HCT116 (cell line): Measurements from ENCODE around the gene CGB1. TPM values are rescaled to one million over a fixed set of nuclear protein-coding genes. Genes with fewer than 3 reads are reported as not detected.

Experiments
- ATAC-seq: fragments of 200-7000 bp; cut with Tn5 transposase; 2 replicates; pipeline ENCODE4 v1.9.1; 2020; ENCODE audit warnings: mild to moderate bottlenecking, moderate library complexity
- BruUV-seq: library from RNA; stranded (reverse); fragments of 400-500 nt; replicated peaks from 2 replicates; lab custom pipeline; 2021; lab: Mats Ljungman, UMichigan
- CTCF ChIA-PET: fragments of 300-600 bp; sonication (Branson Sonifier 250); formaldehyde crosslinking; loops from one replicate; lab custom pipeline; 2021; ENCODE audit warnings: antibody characterized with exemption; lab: Charles Lee
- POLR2A ChIA-PET: fragments of 300-600, 350-600 bp; sonication (Branson Sonifier 250); formaldehyde crosslinking; loops from one replicate; lab custom pipeline; 2021; ENCODE audit warnings: antibody characterized with exemption; lab: Charles Lee
- RAD21 ChIA-PET, 2 experiments: fragments of 300-600 bp; sonication (Branson Sonifier 250); formaldehyde crosslinking; loops; one replicate each; lab custom pipeline; 2023; ENCODE audit warnings: low total read pairs in 2 of 2; ENCODE audit not compliant: uncharacterized antibody in 2 of 2, unreplicated experiment in 2 of 2, low non-redundant PET in 1 of 2; lab: Charles Lee
- DNase-seq: peaks from one replicate; pipeline ENCODE4 v3.0.0-alpha.2; 2010; ENCODE audit warnings: low read depth, low spot score
- H2AFZ ChIP-seq: fragments of 200-600 bp; shearing (Covaris generic), sonication (generic); 2 replicates; pipeline ENCODE4 v1.6.1; 2017; ENCODE audit warnings: low read depth, mixed run types, mixed read lengths, antibody characterized with exemption, low read length; ENCODE audit not compliant: poor library complexity, severe bottlenecking
- H3K27ac ChIP-seq: 2 replicates; pipeline ENCODE4 v1.5.1; 2012; ENCODE audit warnings: low read depth, low read length
- H3K27me3 ChIP-seq: fragments of 200-600 bp; sonication (generic); 2 replicates; pipeline ENCODE4 v1.6.1; 2016; ENCODE audit warnings: mixed run types, low read length, mixed read lengths; ENCODE audit not compliant: insufficient read depth
- H3K36me3 ChIP-seq, 2 experiments: fragments of 200-500 bp in 1 of 2; fragments of 200-600 bp in 1 of 2; sonication (Bioruptor generic) in 1 of 2; sonication (generic) in 1 of 2; 2 replicates each; pipeline versions ENCODE4 v1.5.1 to v1.6.1; 2014 to 2016; ENCODE audit warnings: low read length in 2 of 2, inconsistent platforms in 1 of 2, mixed read lengths in 1 of 2, mixed run types in 1 of 2; ENCODE audit not compliant: insufficient read depth in 2 of 2, control insufficient read depth in 1 of 2
- H3K4me1 ChIP-seq, 2 experiments: fragments of 200-600 bp in 1 of 2; sonication (generic) in 1 of 2; 2 replicates each; pipeline versions ENCODE4 v1.5.1 to v1.6.1; 2012 to 2017; ENCODE audit warnings: low read length in 2 of 2, inconsistent platforms in 1 of 2, mild to moderate bottlenecking in 1 of 2, mixed read lengths in 1 of 2, mixed run types in 1 of 2, moderate library complexity in 1 of 2; ENCODE audit not compliant: insufficient read depth in 2 of 2, control insufficient read depth in 1 of 2
- H3K4me2 ChIP-seq: fragments of 200-600 bp; sonication (generic); 2 replicates; pipeline ENCODE4 v1.6.1; 2017; ENCODE audit warnings: mixed run types, low read length, mixed read lengths
- H3K4me3 ChIP-seq, 2 experiments: fragments of 200-600 bp in 1 of 2; sonication (generic) in 1 of 2; replicated peaks in 1 of 2; 2 replicates each; pipeline ENCODE4 v1.5.1; 2011 to 2016; ENCODE audit warnings: low read length in 2 of 2, control low read depth in 1 of 2, low read depth in 1 of 2, mild to moderate bottlenecking in 1 of 2, mixed read lengths in 1 of 2, mixed run types in 1 of 2
- H3K79me2 ChIP-seq: fragments of 200-600 bp; sonication (generic); 2 replicates; pipeline ENCODE4 v1.6.1; 2017; ENCODE audit warnings: mild to moderate bottlenecking, mixed run types, low read length, moderate library complexity, mixed read lengths; ENCODE audit not compliant: insufficient read depth
- H3K9ac ChIP-seq: fragments of 200-600 bp; sonication (generic); 2 replicates; pipeline ENCODE4 v1.6.1; 2016; ENCODE audit warnings: low read length, mixed read lengths
- H3K9me2 ChIP-seq: fragments of 200-600 bp; sonication (generic), shearing (Covaris generic); 2 replicates; pipeline ENCODE4 v1.6.1; 2017; ENCODE audit warnings: mixed run types, mild to moderate bottlenecking, moderate library complexity; ENCODE audit not compliant: insufficient read depth
- H3K9me3 ChIP-seq, 2 experiments: fragments of 200-500 bp in 1 of 2; fragments of 200-600 bp in 1 of 2; sonication (Bioruptor generic) in 1 of 2; sonication (generic) in 1 of 2; 2 replicates each; pipeline ENCODE4 v1.6.1; 2014 to 2017; ENCODE audit warnings: low read length in 2 of 2, mixed read lengths in 2 of 2, inconsistent platforms in 1 of 2, low read depth in 1 of 2, mild to moderate bottlenecking in 1 of 2, mixed run types in 1 of 2, moderate library complexity in 1 of 2; ENCODE audit not compliant: control insufficient read depth in 1 of 2, insufficient read depth in 1 of 2
- H4K20me1 ChIP-seq: fragments of 200-600 bp; sonication (generic), shearing (Covaris generic); 2 replicates; pipeline ENCODE4 v1.6.1; 2017; ENCODE audit warnings: mixed run types, mild to moderate bottlenecking, moderate library complexity; ENCODE audit not compliant: insufficient read depth
- EGR1 ChIP-seq: IDR thresholded peaks from 2 replicates; pipeline ENCODE4 v1.6.1; 2012; ENCODE audit warnings: low read depth
- ELF1 ChIP-seq: IDR thresholded peaks from 2 replicates; pipeline ENCODE4 v1.6.1; 2012; ENCODE audit warnings: low read depth, borderline replicate concordance
- EZH2phosphoT487 ChIP-seq: fragments of 200-600 bp; IDR thresholded peaks from 2 replicates; pipeline ENCODE4 v1.6.1; 2018; ENCODE audit warnings: antibody characterized with exemption, borderline replicate concordance
- FOSL1 ChIP-seq: IDR thresholded peaks from 2 replicates; pipeline ENCODE4 v1.6.1; 2012; ENCODE audit warnings: low read depth
- POLR2A ChIP-seq: IDR thresholded peaks from 2 replicates; pipeline ENCODE4 v1.7.0; 2011; ENCODE audit warnings: borderline replicate concordance; ENCODE audit not compliant: insufficient read depth, insufficient read length; ENCODE audit errors: extremely low read depth
- RAD21 ChIP-seq: IDR thresholded peaks from 2 replicates; pipeline ENCODE4 v1.6.1; 2012; ENCODE audit warnings: low read depth, mild to moderate bottlenecking
- TCF7L2 ChIP-seq: IDR thresholded peaks from 2 replicates; pipeline ENCODE4 v1.7.0; 2011; ENCODE audit warnings: borderline replicate concordance, inconsistent platforms; ENCODE audit not compliant: insufficient read depth, insufficient read length; ENCODE audit errors: extremely low read depth
- YY1 ChIP-seq: IDR thresholded peaks from 2 replicates; pipeline ENCODE4 v1.6.1; 2011; ENCODE audit warnings: low read length, low read depth, moderate library complexity, mild to moderate bottlenecking; ENCODE audit not compliant: insufficient replicate concordance; ENCODE audit errors: extremely low read depth
- ZNF274 ChIP-seq: fragments of 200-500 bp; sonication (Bioruptor generic); IDR thresholded peaks from 2 replicates; pipeline ENCODE4 v1.6.1; 2014; ENCODE audit warnings: mild to moderate bottlenecking, low read depth, low read length, inconsistent platforms
- intact Hi-C: fragments of 100-400 bp; cut with micrococcal nuclease; formaldehyde crosslinking; loops from 2 replicates; pipeline ENCODE4 v1.10.0; 2022
- total RNA-seq: library from RNA; stranded (reverse); gene quantifications from one replicate; pipeline ENCODE4 v1.2.1, GENCODE V29; 2021; ENCODE audit not compliant: unreplicated experiment
- TF ChIP-seq, protein P1 (sequence below): IDR thresholded peaks from 2 replicates; pipeline ENCODE4 v1.6.1; 2012
- TF ChIP-seq, protein P2 (sequence below): IDR thresholded peaks from 2 replicates; pipeline ENCODE4 v1.6.1; 2012
- TF ChIP-seq, protein P3 (sequence below), 3 experiments: fragments of 200-600 bp in 1 of 3; sonication (generic) in 1 of 3; IDR thresholded peaks in 2 of 3; conservative IDR thresholded peaks in 1 of 3; 2 replicates each; pipeline ENCODE4 v1.5.1; 2012 to 2017; ENCODE audit warnings: low read depth in 2 of 3, low read length in 2 of 3, antibody characterized with exemption in 1 of 3, borderline replicate concordance in 1 of 3, control low read depth in 1 of 3, mild to moderate bottlenecking in 1 of 3, mixed read lengths in 1 of 3, mixed run types in 1 of 3, moderate library complexity in 1 of 3; ENCODE audit not compliant: insufficient read depth in 1 of 3

CGB1 gene
- total RNA-seq, 1 experiment from 2014 or later, result 0.76 TPM

DNA sequence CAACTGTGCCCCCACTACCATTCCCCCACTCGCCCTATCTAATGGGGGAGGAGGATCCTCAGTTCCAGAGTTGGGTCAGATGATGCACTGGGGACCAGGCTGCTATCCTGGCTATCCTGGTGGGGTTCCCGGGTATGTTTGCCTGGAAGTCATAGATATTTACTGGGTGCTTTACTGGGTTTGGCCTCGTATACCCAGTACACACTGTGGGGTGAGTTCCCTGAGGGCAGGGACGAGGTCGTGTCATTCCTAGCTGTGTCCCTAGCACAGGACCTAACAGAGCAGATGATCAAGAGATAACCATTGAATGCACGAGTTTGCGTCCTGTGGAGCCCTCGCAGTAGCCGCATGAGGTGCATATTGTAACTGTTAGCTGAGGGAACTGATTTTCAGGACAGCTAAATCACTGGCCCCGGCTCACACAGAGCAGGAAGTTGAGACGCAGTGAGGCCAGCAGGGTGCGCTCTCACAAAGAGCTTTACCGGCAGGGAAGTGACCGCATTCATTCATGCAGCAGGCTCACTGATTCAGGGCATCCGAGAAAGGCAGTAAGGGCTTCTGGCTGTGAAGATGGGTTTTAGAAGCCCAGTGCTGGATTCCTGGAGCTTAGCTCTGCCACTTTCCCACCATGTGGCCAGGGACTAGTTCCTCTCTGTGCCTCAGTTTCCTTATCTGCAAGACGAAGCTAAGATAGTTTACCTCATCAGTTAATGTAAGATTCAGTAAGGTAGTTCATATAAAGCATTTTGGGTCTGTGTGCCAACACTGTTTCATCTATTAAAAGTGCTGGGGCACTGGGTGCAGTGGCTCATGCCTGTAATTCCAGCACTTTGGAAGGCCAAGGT is 37.0 kb downstream of the CGB1 start:
- no TSS peak for BruUV-seq
- H3K36me3 ChIP-seq, result peaks cover 20 to 40% of the 10 kb centered on the region in 2 experiments; a peak in 3 of 4 replicates
- DNase-seq, result no peak
- H3K27ac ChIP-seq, result no peak overlapping the region
- intact Hi-C loops, result loop anchor here (2.0 to 5.0 kb wide), 2 partner anchors 209 to 223 kb away; no protein-coding TSS in a partner anchor
- H3K79me2 ChIP-seq, result peaks cover 81% of the 10 kb centered on the region
- H3K4me1 ChIP-seq, result peaks cover 9 to 22% of the 10 kb centered on the region in 2 experiments
- POLR2A ChIA-PET, result no interaction called here
- H3K4me3 ChIP-seq, result no peak overlapping the region
- no peaks in the 10 kb centered on the region for H3K27me3 ChIP-seq
- CTCF ChIA-PET, result interaction anchor here (0.6 to 2.3 kb wide), 15 partner anchors 10 to 208 kb away, joined by 3 to 19 read pairs (median 4); partner anchors contain the start of genes CGB7 and NTF4
- no peaks in the 10 kb centered on the region for H3K9me2 ChIP-seq
- no peaks in the 10 kb centered on the region for H3K9me3 ChIP-seq
- peak; percentile 75 for ATAC-seq
- RAD21 ChIA-PET, result no interaction called here
- H3K9ac ChIP-seq, result no peak overlapping the region
- no peak overlapping the region for H3K4me2 ChIP-seq
- no peak overlapping the region for H2AFZ ChIP-seq
- H4K20me1 ChIP-seq, result peaks cover 14% of the 10 kb centered on the region; the same call in 1 of the 2 replicates
- TF ChIP-seq POLR2A, result no peak
- TF ChIP-seq, protein P1, sequence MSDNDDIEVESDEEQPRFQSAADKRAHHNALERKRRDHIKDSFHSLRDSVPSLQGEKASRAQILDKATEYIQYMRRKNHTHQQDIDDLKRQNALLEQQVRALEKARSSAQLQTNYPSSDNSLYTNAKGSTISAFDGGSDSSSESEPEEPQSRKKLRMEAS, result no peak
- no peak for TF ChIP-seq YY1
- TF ChIP-seq ZNF274, result no peak
- peak; percentile 75 for TF ChIP-seq TCF7L2
- TF ChIP-seq, protein P2, sequence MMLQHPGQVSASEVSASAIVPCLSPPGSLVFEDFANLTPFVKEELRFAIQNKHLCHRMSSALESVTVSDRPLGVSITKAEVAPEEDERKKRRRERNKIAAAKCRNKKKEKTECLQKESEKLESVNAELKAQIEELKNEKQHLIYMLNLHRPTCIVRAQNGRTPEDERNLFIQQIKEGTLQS, result no peak
- no peak for TF ChIP-seq EZH2phosphoT487
- peak; percentile 58 for TF ChIP-seq RAD21
- TF ChIP-seq, protein P3, sequence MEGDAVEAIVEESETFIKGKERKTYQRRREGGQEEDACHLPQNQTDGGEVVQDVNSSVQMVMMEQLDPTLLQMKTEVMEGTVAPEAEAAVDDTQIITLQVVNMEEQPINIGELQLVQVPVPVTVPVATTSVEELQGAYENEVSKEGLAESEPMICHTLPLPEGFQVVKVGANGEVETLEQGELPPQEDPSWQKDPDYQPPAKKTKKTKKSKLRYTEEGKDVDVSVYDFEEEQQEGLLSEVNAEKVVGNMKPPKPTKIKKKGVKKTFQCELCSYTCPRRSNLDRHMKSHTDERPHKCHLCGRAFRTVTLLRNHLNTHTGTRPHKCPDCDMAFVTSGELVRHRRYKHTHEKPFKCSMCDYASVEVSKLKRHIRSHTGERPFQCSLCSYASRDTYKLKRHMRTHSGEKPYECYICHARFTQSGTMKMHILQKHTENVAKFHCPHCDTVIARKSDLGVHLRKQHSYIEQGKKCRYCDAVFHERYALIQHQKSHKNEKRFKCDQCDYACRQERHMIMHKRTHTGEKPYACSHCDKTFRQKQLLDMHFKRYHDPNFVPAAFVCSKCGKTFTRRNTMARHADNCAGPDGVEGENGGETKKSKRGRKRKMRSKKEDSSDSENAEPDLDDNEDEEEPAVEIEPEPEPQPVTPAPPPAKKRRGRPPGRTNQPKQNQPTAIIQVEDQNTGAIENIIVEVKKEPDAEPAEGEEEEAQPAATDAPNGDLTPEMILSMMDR (IDR thresholded peaks at IDR 0.05 in 2 of 3, conservative IDR thresholded peaks at IDR 0.05 in 1 of 3; ENCODE audit: borderline replicate concordance in 1 of 3, insufficient read depth in 1 of 3, low read depth in 2 of 3, low read length in 2 of 3), result peak; percentile 48 to 79 (median 78); a peak in 5 of 6 replicates
- no peak for TF ChIP-seq FOSL1
- TF ChIP-seq ELF1, result no peak
- TF ChIP-seq EGR1, result no peak
